ENCODE measurements around the gene DSCAM.

DNA sequence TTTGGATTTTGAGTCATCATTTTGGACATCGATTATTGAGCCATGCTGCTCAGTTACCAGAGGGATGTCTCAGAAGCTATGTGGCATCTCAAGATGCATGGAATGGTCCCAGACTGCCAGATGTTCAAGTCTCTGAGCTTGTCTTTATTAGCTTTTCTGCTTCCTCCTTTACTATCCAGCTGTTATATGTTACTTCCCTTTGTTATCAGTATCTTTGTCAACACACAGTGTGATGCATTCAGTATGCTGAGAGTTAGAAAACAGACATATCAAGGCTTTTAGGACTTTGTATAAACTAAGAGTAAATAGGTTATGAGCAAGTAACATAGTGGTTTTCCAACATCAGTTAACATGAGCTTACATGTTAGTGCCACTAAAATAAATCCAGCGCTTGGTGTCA, 474.5 kb downstream of the DSCAM start:
- TF ChIP-seq, protein P1, sequence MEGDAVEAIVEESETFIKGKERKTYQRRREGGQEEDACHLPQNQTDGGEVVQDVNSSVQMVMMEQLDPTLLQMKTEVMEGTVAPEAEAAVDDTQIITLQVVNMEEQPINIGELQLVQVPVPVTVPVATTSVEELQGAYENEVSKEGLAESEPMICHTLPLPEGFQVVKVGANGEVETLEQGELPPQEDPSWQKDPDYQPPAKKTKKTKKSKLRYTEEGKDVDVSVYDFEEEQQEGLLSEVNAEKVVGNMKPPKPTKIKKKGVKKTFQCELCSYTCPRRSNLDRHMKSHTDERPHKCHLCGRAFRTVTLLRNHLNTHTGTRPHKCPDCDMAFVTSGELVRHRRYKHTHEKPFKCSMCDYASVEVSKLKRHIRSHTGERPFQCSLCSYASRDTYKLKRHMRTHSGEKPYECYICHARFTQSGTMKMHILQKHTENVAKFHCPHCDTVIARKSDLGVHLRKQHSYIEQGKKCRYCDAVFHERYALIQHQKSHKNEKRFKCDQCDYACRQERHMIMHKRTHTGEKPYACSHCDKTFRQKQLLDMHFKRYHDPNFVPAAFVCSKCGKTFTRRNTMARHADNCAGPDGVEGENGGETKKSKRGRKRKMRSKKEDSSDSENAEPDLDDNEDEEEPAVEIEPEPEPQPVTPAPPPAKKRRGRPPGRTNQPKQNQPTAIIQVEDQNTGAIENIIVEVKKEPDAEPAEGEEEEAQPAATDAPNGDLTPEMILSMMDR (IDR thresholded peaks at IDR 0.05; ENCODE audit: insufficient read depth, low read length): no peak
- TF ChIP-seq, protein P2, sequence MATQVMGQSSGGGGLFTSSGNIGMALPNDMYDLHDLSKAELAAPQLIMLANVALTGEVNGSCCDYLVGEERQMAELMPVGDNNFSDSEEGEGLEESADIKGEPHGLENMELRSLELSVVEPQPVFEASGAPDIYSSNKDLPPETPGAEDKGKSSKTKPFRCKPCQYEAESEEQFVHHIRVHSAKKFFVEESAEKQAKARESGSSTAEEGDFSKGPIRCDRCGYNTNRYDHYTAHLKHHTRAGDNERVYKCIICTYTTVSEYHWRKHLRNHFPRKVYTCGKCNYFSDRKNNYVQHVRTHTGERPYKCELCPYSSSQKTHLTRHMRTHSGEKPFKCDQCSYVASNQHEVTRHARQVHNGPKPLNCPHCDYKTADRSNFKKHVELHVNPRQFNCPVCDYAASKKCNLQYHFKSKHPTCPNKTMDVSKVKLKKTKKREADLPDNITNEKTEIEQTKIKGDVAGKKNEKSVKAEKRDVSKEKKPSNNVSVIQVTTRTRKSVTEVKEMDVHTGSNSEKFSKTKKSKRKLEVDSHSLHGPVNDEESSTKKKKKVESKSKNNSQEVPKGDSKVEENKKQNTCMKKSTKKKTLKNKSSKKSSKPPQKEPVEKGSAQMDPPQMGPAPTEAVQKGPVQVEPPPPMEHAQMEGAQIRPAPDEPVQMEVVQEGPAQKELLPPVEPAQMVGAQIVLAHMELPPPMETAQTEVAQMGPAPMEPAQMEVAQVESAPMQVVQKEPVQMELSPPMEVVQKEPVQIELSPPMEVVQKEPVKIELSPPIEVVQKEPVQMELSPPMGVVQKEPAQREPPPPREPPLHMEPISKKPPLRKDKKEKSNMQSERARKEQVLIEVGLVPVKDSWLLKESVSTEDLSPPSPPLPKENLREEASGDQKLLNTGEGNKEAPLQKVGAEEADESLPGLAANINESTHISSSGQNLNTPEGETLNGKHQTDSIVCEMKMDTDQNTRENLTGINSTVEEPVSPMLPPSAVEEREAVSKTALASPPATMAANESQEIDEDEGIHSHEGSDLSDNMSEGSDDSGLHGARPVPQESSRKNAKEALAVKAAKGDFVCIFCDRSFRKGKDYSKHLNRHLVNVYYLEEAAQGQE (IDR thresholded peaks at IDR 0.05; ENCODE audit: insufficient replicate concordance, low read depth): no peak
- TF ChIP-seq POLR2AphosphoS5 (IDR thresholded peaks at IDR 0.05; ENCODE audit: low read depth) (no peak), GABPA (IDR thresholded peaks at IDR 0.05; ENCODE audit: low read depth) (no peak)
